ENCODE measurements around the gene FHAD1.

- TF ChIP-seq RXRA (IDR thresholded peaks at IDR 0.05) (no peak), REST (IDR thresholded peaks at IDR 0.05) (no peak), CTCF (IDR thresholded peaks at IDR 0.05; ENCODE audit: low read depth, low read length, missing input control) (no peak), SP1 (IDR thresholded peaks at IDR 0.05) (no peak), NR2F2 (IDR thresholded peaks at IDR 0.05) (no peak), TAF1 (conservative IDR thresholded peaks at IDR 0.05) (no peak), GABPA (IDR thresholded peaks at IDR 0.05 in 1 of 2, conservative IDR thresholded peaks at IDR 0.05 in 1 of 2) (no peak), YY1 (IDR thresholded peaks at IDR 0.05) (no peak), RAD21 (IDR thresholded peaks at IDR 0.05) (no peak), ZBTB33 (IDR thresholded peaks at IDR 0.05) (no peak)
- TF ChIP-seq, protein P1, sequence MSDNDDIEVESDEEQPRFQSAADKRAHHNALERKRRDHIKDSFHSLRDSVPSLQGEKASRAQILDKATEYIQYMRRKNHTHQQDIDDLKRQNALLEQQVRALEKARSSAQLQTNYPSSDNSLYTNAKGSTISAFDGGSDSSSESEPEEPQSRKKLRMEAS (IDR thresholded peaks at IDR 0.05): no peak
- TF ChIP-seq, protein P2, sequence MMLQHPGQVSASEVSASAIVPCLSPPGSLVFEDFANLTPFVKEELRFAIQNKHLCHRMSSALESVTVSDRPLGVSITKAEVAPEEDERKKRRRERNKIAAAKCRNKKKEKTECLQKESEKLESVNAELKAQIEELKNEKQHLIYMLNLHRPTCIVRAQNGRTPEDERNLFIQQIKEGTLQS (IDR thresholded peaks at IDR 0.05): no peak
Observed at GRCh38 chr1:15342408-15342967, 95.5 kb downstream of the FHAD1 start.

Data from liver (tissue), 3 donors.